ENCODE results near the gene ACSF2. TPM values are rescaled to one million over a fixed set of nuclear protein-coding genes. Genes with fewer than 3 reads are reported as not detected.

Gene ACSF2
- total RNA-seq, 1 donor from 2014 or later, result 70.4 TPM

DNA sequence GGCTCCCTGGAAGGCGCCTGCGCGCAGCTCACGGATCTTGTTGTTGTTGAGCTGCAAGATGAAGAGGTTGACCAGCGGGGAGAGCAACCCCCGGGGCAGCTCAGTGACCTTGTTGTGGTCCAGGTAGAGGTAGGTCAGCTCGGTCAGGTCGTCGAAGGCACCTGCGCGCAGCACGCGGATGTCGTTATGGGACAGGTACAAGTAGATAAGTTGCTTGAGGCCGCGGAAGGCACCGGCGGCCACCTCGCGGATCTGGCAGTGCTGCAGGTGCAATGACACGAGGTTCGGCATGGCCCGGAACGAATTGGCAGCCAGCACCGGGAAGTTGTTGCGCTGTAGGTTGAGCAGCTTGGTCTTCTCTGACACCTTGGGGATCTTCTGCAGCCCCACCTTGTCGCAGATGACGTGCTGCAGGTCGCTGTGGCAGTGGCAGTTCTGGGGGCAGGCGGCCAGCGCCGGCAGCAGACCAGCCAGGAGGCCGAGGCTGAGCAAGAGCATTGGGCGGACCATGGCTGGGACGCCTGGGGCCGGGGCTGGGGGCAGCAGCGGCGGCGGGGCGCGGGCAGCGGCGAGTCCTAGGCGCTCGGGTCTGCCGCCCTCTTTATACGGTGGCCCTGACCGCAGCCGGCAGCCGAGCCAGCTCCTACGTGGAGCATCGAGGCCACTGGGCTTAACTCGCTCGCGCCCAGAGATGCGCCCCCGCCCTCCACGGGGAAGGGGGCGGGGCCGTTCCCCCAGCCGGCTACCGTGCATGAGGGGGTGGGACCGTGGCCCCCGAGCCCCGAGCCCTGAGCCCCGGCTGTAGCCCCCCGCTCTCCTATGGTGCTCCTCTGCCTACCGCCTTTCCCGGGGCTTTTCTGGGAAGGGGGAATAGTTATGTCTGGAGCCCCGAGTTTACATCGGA is 42.5 kb downstream of the ACSF2 start, which contains the start of gene CHAD:
TSS of gene CHAD (minus strand) at position 577 of the 904 bp plus-strand sequence. CDS start at position 510, 67 bp downstream.
- peaks cover 13% of the 10 kb centered on the region for H3K4me1 ChIP-seq
- no peaks in the 10 kb centered on the region for H3K9me3 ChIP-seq
- H3K4me3 ChIP-seq, result peak within 1 kb of the TSS; percentile 32
- TF ChIP-seq, protein P1, sequence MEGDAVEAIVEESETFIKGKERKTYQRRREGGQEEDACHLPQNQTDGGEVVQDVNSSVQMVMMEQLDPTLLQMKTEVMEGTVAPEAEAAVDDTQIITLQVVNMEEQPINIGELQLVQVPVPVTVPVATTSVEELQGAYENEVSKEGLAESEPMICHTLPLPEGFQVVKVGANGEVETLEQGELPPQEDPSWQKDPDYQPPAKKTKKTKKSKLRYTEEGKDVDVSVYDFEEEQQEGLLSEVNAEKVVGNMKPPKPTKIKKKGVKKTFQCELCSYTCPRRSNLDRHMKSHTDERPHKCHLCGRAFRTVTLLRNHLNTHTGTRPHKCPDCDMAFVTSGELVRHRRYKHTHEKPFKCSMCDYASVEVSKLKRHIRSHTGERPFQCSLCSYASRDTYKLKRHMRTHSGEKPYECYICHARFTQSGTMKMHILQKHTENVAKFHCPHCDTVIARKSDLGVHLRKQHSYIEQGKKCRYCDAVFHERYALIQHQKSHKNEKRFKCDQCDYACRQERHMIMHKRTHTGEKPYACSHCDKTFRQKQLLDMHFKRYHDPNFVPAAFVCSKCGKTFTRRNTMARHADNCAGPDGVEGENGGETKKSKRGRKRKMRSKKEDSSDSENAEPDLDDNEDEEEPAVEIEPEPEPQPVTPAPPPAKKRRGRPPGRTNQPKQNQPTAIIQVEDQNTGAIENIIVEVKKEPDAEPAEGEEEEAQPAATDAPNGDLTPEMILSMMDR (IDR thresholded peaks at IDR 0.05), result no peak
- H3K27ac ChIP-seq, result no peak within 1 kb of the TSS
- H3K36me3 ChIP-seq, result peaks cover 19% of the 10 kb centered on the region
- peak in 1 of 2 donors; percentile 23 for ATAC-seq
- no peak for DNase-seq
- peaks cover 11% of the 10 kb centered on the region for H3K27me3 ChIP-seq (ENCODE audit: low read depth)
- intact Hi-C loops (cut with DNase I), result no loop called here

DNA sequence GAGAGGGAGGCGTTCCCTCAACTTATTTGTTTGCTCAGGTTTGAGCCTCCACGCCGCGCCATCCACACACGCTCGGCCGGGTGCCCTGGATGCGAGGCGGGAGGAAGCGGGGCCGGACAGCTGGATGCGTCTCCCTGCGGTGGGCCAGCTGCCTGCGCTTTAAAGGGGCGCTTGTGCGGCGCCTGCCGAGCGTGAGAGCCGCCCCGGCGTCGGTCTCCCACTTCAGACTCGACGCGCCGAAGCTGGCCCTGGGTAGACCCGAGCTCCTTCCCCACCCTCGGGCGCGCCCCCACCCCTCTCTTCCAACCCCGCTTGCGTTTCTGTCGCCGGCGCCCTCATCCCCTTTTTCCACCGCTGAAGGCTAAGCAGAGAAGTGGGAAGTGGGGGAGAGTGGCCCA is 43.2 kb downstream of the ACSF2 start:
- H3K27ac ChIP-seq, result no peak overlapping the region
- no peaks in the 10 kb centered on the region for H3K9me3 ChIP-seq
- H3K36me3 ChIP-seq, result peaks cover 23% of the 10 kb centered on the region
- H3K4me3 ChIP-seq, result peak overlapping the region; percentile 32
- H3K4me1 ChIP-seq, result peaks cover 13% of the 10 kb centered on the region
- intact Hi-C loops (cut with DNase I), result no loop called here
- TF ChIP-seq, protein P1 (IDR thresholded peaks at IDR 0.05), result no peak
- DNase-seq (no peak), ATAC-seq (peak in 1 of 2 donors; percentile 24)
- peaks cover 11% of the 10 kb centered on the region for H3K27me3 ChIP-seq (ENCODE audit: low read depth)

DNA sequence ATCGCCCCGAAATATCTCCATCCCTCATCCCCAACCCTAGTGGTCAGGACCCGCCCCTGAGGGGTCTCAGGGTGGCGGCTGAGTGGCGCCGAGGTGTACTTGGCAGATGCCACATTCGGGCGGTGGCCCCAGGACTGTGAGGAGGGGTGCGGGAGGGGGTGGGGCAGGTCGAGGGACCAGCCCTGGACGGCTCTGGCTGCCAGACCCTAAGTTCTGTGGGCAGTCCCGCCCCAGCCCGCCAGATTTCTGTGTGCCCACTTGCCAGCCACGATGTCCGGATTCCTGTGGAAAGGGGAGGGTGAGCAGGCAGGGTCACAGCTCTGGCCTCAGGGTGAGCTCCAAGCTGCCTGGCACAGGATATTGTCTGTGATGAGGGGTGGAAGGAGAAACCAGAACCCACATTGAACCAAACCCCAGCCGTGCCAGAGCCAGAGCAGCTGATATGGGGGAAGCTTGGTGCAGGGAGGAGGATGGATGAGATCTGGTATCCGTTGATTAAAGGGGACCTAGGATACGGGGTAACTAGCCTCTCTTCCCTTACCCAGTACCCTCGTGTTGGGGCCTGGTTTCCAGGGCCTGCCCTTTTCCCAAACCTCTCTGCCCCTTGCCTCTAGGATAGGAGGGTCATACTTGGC is 43.8 kb downstream of the ACSF2 start:
- H3K4me3 ChIP-seq, result no peak overlapping the region
- H3K4me1 ChIP-seq, result peaks cover 13% of the 10 kb centered on the region

DNA sequence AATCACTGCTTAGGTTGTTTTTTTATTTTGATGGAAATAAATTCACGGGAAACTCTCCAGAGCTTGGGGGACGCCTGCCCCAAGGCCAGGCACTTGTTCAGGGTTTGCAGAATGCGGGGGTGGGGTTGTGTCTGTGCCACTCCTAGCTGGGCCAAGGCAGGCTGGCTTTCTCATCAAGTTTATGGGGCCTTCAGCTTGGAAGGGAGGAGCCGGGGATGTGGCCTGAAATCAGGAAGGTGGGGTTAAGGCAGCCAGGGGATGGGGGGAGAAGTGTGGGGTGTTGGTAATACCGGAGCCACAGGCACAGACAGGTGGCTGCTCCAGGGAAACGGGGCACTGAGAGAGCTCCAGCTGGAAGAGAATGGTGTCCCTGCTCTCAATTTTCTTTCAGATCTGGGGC is 44.4 kb downstream of the ACSF2 start:
- Histone ChIP-seq H3K27ac (no peak overlapping the region), H3K4me1 (peaks cover 13% of the 10 kb centered on the region), H3K36me3 (peaks cover 27% of the 10 kb centered on the region), H3K4me3 (no peak overlapping the region), H3K9me3 (no peaks in the 10 kb centered on the region), H3K27me3 (ENCODE audit: low read depth) (peaks cover 11% of the 10 kb centered on the region)
- intact Hi-C loops (cut with DNase I), result no loop called here
- ATAC-seq (no peak), DNase-seq (peak; percentile 24)
- TF ChIP-seq, protein P1 (IDR thresholded peaks at IDR 0.05), result no peak

More for the DNA sequence above, 43.8 kb downstream of the ACSF2 start:
- intact Hi-C loops (cut with DNase I), result no loop called here
- Histone ChIP-seq H3K27me3 (ENCODE audit: low read depth) (peaks cover 11% of the 10 kb centered on the region), H3K36me3 (peaks cover 26% of the 10 kb centered on the region), H3K27ac (no peak overlapping the region), H3K9me3 (no peaks in the 10 kb centered on the region)
- no peak for ATAC-seq
- peak; percentile 42 for DNase-seq
- TF ChIP-seq, protein P1 (IDR thresholded peaks at IDR 0.05), result no peak

DNA sequence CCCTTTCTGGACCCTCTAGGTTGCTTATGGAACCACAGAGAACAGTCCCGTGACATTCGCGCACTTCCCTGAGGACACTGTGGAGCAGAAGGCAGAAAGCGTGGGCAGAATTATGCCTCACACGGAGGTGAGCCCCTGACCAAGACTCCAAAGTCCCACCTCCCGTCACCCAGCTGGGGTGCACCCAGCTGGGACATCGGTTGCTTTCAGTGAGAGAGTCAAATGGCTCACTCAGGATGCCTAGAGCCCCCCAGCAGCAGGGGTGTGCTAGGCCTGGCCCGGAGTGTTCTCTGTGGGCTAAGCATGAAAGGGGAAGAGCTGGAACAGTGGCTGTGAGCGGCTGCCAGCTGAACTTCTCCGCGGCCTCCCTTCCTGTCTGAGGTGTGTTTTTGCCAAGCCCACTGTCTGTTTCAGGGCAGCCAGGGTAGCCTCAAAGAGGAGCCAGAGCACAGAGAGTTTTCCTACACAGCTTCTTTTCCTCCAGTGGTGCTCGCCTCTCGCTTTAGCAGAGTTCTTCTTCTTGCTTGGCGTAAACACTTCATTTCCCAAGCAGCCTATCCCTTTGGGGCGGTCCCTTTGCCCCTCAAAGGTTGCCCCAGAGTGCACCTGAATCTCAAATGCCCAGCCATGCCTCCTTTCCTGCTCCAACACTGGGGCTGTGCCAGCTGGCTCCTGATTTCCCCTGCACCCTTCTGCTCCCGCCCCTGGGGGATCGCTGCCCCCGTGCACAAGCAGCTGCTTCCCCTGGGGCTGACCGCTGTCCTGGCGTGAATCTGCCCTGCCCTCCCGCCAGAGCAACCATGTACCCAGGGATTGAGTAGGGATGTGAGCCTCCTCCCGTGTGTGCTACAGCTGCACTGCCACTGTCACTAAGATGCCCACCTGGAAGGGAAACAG is 45.2 kb downstream of the ACSF2 start:
- H3K36me3 ChIP-seq, result peaks cover 27% of the 10 kb centered on the region
- H3K4me3 ChIP-seq, result no peak overlapping the region
- TF ChIP-seq, protein P1 (IDR thresholded peaks at IDR 0.05), result no peak
- no peaks in the 10 kb centered on the region for H3K9me3 ChIP-seq
- ATAC-seq (no peak), DNase-seq (peak; percentile 32)
- no peak overlapping the region for H3K27ac ChIP-seq
- peaks cover 11% of the 10 kb centered on the region for H3K27me3 ChIP-seq (ENCODE audit: low read depth)
- H3K4me1 ChIP-seq, result peaks cover 13% of the 10 kb centered on the region
- intact Hi-C loops (cut with DNase I), result no loop called here

All from lower lobe of right lung (tissue), 2 donors.